Measurements from ENCODE around the gene L3MBTL4. TPM values are rescaled to one million over a fixed set of nuclear protein-coding genes. Genes with fewer than 3 reads are reported as not detected.

Gene L3MBTL4
- total RNA-seq, 6 experiments from 2014 or later, result not detected

DNA sequence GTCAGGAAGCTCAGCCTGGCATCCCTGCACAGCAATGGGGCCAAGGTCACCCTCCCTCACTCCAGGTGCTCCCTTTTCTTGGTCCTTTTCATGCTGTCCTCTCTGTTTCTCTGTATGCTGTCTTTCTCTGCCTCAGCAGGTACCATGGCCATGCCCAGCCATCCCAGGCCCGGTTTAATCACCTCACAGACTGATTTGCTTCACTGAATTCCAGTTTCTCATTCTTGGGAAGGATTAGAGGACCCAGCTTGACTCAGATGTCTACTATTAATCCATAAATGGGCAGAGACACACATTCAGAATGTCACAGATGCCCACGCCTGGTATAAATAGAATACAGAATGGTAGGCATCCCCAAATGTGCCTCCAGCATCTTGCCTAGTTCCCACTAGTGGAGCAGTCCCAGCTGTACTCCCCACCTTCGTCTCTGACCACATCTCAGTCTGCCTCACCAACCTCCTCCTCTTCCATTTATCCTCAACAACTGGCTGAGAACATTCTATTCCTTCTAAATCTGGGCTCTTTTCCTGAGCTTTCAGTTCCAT lies 14.2 kb upstream of the L3MBTL4 start:
- no peaks in the 10 kb centered on the region for H3K27me3 Mint-ChIP-seq (ENCODE audit: insufficient read depth)
- DNase-seq, result no peak
- H3K36me3 Mint-ChIP-seq (ENCODE audit: low read depth), result peaks cover 9% of the 10 kb centered on the region; the same call in 1 of the 2 replicates
- TF ChIP-seq, protein P1, sequence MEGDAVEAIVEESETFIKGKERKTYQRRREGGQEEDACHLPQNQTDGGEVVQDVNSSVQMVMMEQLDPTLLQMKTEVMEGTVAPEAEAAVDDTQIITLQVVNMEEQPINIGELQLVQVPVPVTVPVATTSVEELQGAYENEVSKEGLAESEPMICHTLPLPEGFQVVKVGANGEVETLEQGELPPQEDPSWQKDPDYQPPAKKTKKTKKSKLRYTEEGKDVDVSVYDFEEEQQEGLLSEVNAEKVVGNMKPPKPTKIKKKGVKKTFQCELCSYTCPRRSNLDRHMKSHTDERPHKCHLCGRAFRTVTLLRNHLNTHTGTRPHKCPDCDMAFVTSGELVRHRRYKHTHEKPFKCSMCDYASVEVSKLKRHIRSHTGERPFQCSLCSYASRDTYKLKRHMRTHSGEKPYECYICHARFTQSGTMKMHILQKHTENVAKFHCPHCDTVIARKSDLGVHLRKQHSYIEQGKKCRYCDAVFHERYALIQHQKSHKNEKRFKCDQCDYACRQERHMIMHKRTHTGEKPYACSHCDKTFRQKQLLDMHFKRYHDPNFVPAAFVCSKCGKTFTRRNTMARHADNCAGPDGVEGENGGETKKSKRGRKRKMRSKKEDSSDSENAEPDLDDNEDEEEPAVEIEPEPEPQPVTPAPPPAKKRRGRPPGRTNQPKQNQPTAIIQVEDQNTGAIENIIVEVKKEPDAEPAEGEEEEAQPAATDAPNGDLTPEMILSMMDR (IDR thresholded peaks at IDR 0.05), result no peak
- H3K4me1 Mint-ChIP-seq (ENCODE audit: low read depth), result no peaks in the 10 kb centered on the region
- no peak overlapping the region for H3K27ac Mint-ChIP-seq
- H3K4me3 Mint-ChIP-seq, result no peak overlapping the region
- peaks cover 54% of the 10 kb centered on the region for H3K9me3 Mint-ChIP-seq

DNA sequence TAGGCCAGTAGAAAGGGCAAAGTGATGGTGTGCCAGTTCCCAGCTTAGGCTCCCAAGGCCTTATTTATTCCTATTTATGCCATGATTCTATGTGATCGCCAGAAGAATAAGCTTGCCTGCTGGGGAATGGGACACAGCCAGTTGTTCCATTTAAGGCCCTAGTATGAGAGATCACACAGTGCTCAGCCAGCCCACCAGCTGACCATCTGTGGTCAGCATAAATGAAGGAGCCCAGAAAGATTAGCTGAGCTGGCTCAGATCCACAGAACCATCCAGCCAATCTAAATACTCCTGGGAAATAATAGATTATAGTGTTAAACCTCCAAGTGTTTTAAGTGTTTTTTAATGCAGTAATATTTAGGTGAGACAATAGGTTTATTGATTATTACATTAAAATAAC lies 12.6 kb upstream of the L3MBTL4 start:
- no peak for DNase-seq
- Mint-ChIP-seq H3K27ac (no peak overlapping the region), H3K27me3 (ENCODE audit: insufficient read depth) (no peaks in the 10 kb centered on the region), H3K36me3 (ENCODE audit: low read depth) (0 out of 2 replicates have a peak, but pooled peaks cover 5% of the 10 kb centered on the region), H3K4me3 (no peak overlapping the region), H3K4me1 (ENCODE audit: low read depth) (no peaks in the 10 kb centered on the region), H3K9me3 (peaks cover 49% of the 10 kb centered on the region)
- TF ChIP-seq, protein P1 (IDR thresholded peaks at IDR 0.05), result no peak

DNA sequence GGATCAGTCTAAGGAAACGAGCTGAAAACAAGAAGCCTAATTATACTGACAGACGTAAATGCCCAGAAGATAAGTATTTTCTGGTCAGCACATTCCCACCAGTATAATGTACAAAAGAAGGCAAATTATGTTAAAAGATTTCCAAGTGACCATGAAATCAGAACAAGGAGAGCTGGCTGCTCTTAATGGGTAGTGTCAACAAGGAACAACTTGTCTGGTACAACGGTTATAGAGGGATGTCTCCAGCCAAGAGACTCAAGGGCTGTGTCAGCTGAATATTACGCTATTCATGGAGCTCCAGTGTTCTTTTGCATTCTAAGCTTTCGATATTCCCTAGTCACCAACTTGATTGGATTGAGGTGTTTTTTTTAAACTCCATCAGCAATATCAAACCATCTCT lies 8.6 kb upstream of the L3MBTL4 start:
- Mint-ChIP-seq H3K27ac (no peak overlapping the region), H3K36me3 (ENCODE audit: low read depth) (peaks cover 4% of the 10 kb centered on the region; the same call in 1 of the 2 replicates)
- TF ChIP-seq, protein P1 (IDR thresholded peaks at IDR 0.05), result no peak

DNA sequence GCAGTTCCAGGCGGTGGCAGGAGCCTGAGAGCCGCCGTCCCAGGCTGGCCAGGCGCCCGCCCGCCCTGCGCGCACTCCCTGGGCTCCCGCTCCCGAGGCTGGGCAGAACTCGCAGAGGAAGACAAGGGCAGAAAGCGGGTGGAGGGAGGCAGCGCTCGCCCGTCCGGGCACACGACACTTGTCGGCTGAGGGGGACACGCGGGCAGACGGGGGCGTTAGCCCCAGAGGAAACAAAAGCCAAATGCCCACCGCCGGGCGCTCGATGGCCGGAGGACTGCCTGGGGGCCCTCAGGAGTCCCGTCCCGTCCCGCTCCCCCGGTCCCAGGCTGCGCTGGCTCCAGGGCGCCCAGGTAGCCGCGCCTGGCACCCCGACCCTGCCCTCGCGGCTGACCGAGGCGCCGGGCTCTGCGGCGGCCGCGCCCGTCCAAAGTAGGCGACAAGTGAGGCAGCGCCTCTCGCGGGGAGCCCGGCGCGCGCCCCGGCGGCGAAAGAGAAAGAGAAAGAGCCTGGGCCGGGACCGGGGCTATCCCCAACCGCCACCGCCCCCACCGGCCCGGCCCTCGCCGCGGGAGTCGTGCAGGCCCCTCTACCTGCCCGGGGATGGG lies 491 bp downstream of the L3MBTL4 start:
- H3K27ac Mint-ChIP-seq, result no peak overlapping the region
- no peak overlapping the region for H3K4me3 Mint-ChIP-seq
- peaks cover 35% of the 10 kb centered on the region for H3K9me3 Mint-ChIP-seq
- H3K4me1 Mint-ChIP-seq (ENCODE audit: low read depth), result no peaks in the 10 kb centered on the region
- DNase-seq, result no peak
- H3K36me3 Mint-ChIP-seq (ENCODE audit: low read depth), result 0 out of 2 replicates have a peak, but pooled peaks cover 6% of the 10 kb centered on the region
- TF ChIP-seq, protein P1 (IDR thresholded peaks at IDR 0.05), result no peak
- no peaks in the 10 kb centered on the region for H3K27me3 Mint-ChIP-seq (ENCODE audit: insufficient read depth)

More for the DNA sequence above, 8.6 kb upstream of the L3MBTL4 start:
- Mint-ChIP-seq H3K4me3 (no peak overlapping the region), H3K9me3 (peaks cover 40% of the 10 kb centered on the region), H3K27me3 (ENCODE audit: insufficient read depth) (no peaks in the 10 kb centered on the region), H3K4me1 (ENCODE audit: low read depth) (no peaks in the 10 kb centered on the region)
- DNase-seq, result no peak

DNA sequence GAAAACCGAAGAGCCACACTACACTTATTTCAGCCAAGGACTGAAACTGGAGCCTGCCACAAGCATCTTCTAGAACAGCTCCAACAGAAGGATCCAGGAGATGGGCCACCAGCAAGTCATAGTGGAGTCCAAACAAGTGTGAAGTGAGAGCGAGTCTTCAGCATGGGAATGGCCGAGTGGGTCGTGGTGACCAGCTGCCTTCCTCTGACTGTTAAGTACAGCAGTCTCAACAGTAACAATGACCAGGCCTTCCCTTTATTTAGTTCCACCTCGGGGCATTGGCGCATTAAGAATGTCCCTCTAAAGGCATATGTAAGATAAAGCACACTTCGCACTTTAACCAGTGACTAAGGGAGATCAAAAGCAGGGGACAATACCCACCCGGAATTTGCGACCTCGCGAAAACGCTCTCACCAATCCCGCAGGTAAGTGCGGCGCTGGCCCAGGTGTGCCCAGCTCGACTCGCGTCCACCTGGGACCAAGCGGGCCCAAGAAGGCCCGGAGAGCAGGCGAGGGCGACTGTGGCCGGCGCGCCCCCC lies 1.1 kb downstream of the L3MBTL4 start:
- Mint-ChIP-seq H3K4me3 (no peak overlapping the region), H3K36me3 (ENCODE audit: low read depth) (0 out of 2 replicates have a peak, but pooled peaks cover 6% of the 10 kb centered on the region), H3K27me3 (ENCODE audit: insufficient read depth) (no peaks in the 10 kb centered on the region), H3K9me3 (peaks cover 30% of the 10 kb centered on the region), H3K27ac (no peak overlapping the region), H3K4me1 (ENCODE audit: low read depth) (no peaks in the 10 kb centered on the region)
- TF ChIP-seq, protein P1 (IDR thresholded peaks at IDR 0.05), result no peak
- no peak for DNase-seq
